B cell (primary cell): ENCODE data around the gene CPEB2. TPM values are rescaled to one million over a fixed set of nuclear protein-coding genes. Genes with fewer than 3 reads are reported as not detected.

Experiments
- ATAC-seq: fragments of 200-7000 bp; cut with Tn5 transposase; one replicate; pipeline ENCODE4 v1.10.0; 2021; ENCODE audit warnings: low read depth, mild to moderate bottlenecking, moderate number of reproducible peaks, moderate library complexity
- CTCF ChIA-PET: fragments of 350-600 bp; sonication (Branson Sonifier 250); formaldehyde crosslinking; loops from one replicate; lab custom pipeline; 2021; ENCODE audit warnings: antibody characterized with exemption, inconsistent platforms; lab: Charles Lee
- POLR2A ChIA-PET: fragments of 350-600 bp; sonication (Branson Sonifier 250); formaldehyde crosslinking; loops from one replicate; lab custom pipeline; 2021; ENCODE audit warnings: antibody characterized with exemption; lab: Charles Lee
- DNase-seq: peaks from one replicate; pipeline ENCODE4 v3.0.0; 2013
- H2AFZ ChIP-seq: 2 replicates; pipeline ENCODE4 v1.6.1; 2012; ENCODE audit warnings: mild to moderate bottlenecking, low read depth, low read length; ENCODE audit not compliant: insufficient read depth, poor library complexity, severe bottlenecking
- H3K27ac ChIP-seq, 2 donors: 1 replicate in 1 of 2; 2 replicates in 1 of 2; pipeline ENCODE4 v1.5.1; 2012 to 2013; ENCODE audit warnings: low read length in 2 of 2, mild to moderate bottlenecking in 2 of 2, moderate library complexity in 1 of 2
- H3K27me3 ChIP-seq, 4 experiments: fragments of 200-600 bp in 1 of 4; sonication (generic) in 1 of 4; replicated peaks in 1 of 4; 1 replicate in 2 of 4; 2 replicates in 2 of 4; pipeline versions ENCODE4 v1.6.1 to v1.7.0; 2013 to 2016; ENCODE audit warnings: low read length in 3 of 4, mild to moderate bottlenecking in 2 of 4, mixed read lengths in 1 of 4, moderate library complexity in 1 of 4; ENCODE audit not compliant: insufficient read depth in 4 of 4, control insufficient read depth in 3 of 4; ENCODE audit errors: control extremely low read depth in 1 of 4
- H3K36me3 ChIP-seq, 2 experiments: replicated peaks in 1 of 2; 1 replicate in 1 of 2; 2 replicates in 1 of 2; pipeline versions ENCODE4 v1.6.1 to v1.7.1; 2013; ENCODE audit warnings: low read length in 1 of 2; ENCODE audit not compliant: insufficient read depth in 2 of 2, control insufficient read depth in 1 of 2; ENCODE audit errors: control extremely low read depth in 1 of 2, extremely low read depth in 1 of 2
- H3K4me1 ChIP-seq, 2 donors: fragments of 200-600 bp in 1 of 2; sonication (generic) in 1 of 2; 1 replicate in 1 of 2; 2 replicates in 1 of 2; pipeline versions ENCODE4 v1.5.1 to v1.6.1; 2013 to 2017; ENCODE audit warnings: low read length in 2 of 2; ENCODE audit not compliant: control insufficient read depth in 2 of 2, insufficient read depth in 2 of 2
- H3K4me2 ChIP-seq: replicated peaks from 2 replicates; pipeline ENCODE3; 2012; ENCODE audit warnings: mild to moderate bottlenecking, low read depth, low read length; ENCODE audit not compliant: poor library complexity, severe bottlenecking
- H3K4me3 ChIP-seq, 5 experiments: fragments of 200-600 bp in 1 of 5; sonication (generic) in 1 of 5; 1 replicate in 3 of 5; 2 replicates in 2 of 5; pipeline versions ENCODE4 v1.5.1 to v1.7.0; 2011 to 2016; ENCODE audit warnings: low read length in 4 of 5, mild to moderate bottlenecking in 4 of 5, low read depth in 2 of 5, control low read depth in 1 of 5, moderate library complexity in 1 of 5; ENCODE audit not compliant: insufficient read depth in 1 of 5; ENCODE audit errors: control extremely low read depth in 1 of 5, extremely low read depth in 1 of 5
- H3K79me2 ChIP-seq: fragments of 200-600 bp; sonication (generic); one replicate; pipeline ENCODE4 v1.6.0; 2016; ENCODE audit warnings: low read length; ENCODE audit not compliant: control insufficient read depth, insufficient read depth
- H3K9ac ChIP-seq: fragments of 200-600 bp; sonication (generic); 2 replicates; pipeline ENCODE4 v1.6.1; 2017; ENCODE audit warnings: mild to moderate bottlenecking, low read length, moderate library complexity
- H3K9me3 ChIP-seq, 3 donors: one replicate each; pipeline versions ENCODE4 v1.6.1 to v1.7.1; 2013; ENCODE audit warnings: low read length in 2 of 3; ENCODE audit not compliant: control insufficient read depth in 2 of 3, insufficient read depth in 1 of 3; ENCODE audit errors: control extremely low read depth in 1 of 3
- H4K20me1 ChIP-seq: 2 replicates; pipeline ENCODE4 v1.6.0; 2012; ENCODE audit warnings: mild to moderate bottlenecking, low read length; ENCODE audit not compliant: insufficient read depth, control insufficient read depth, poor library complexity, severe bottlenecking
- H3K27ac Mint-ChIP-seq: one replicate; pipeline ENCODE4 v1.8.0; 2021; ENCODE audit warnings: mixed read lengths
- H3K27me3 Mint-ChIP-seq: one replicate; pipeline ENCODE4 v1.8.0; 2021; ENCODE audit warnings: mixed read lengths
- H3K4me1 Mint-ChIP-seq: one replicate; pipeline ENCODE4 v1.8.0; 2021; ENCODE audit warnings: mixed read lengths
- H3K4me3 Mint-ChIP-seq: one replicate; pipeline ENCODE4 v1.8.0; 2021; ENCODE audit warnings: mixed read lengths
- H3K9me3 Mint-ChIP-seq: one replicate; pipeline ENCODE4 v1.8.0; 2022; ENCODE audit warnings: mixed read lengths; ENCODE audit not compliant: insufficient read depth
- CTCF ChIP-seq: fragments of 200-600 bp; IDR thresholded peaks from one replicate; pipeline ENCODE4 v1.8.0; 2022; ENCODE audit warnings: antibody characterized with exemption, mild to moderate bottlenecking
- EZH2 ChIP-seq: IDR thresholded peaks from 2 replicates; pipeline ENCODE4 v1.6.1; 2012; ENCODE audit warnings: borderline replicate concordance, low read depth, mild to moderate bottlenecking, moderate library complexity, low read length; ENCODE audit not compliant: insufficient read depth, poor library complexity, severe bottlenecking
- WGBS: methylation state at CpG from one replicate; pipeline ENCODE4 v1.1.5; 2013; ENCODE audit warnings: missing lambda C conversion rate; ENCODE audit not compliant: insufficient coverage; 5-methylcytosine and 5-hydroxymethylcytosine counted together
- intact Hi-C: fragments of 100-400 bp; cut with micrococcal nuclease; formaldehyde crosslinking; loops from one replicate; pipeline ENCODE4 v1.10.0; 2022
- polyA plus RNA-seq: library from polyadenylated mRNA; depleted of rRNA; stranded (reverse); fragments of >200 nt; gene quantifications from 2 replicates; pipeline ENCODE4 v1.2.3, GENCODE V29; 2012
- total RNA-seq, 2 donors: library from RNA; stranded (reverse); fragments of 120-200 nt in 1 of 2; gene quantifications; 1 replicate in 1 of 2; 2 replicates in 1 of 2; pipeline versions ENCODE4 v1.2.3 to v1.2.4, GENCODE V29; 2013 to 2022

CPEB2 gene
- total and polyA plus RNA-seq, 2 donors (not counting 1 experiment from before 2014, with no cell fraction given) = 3.2 to 18.0 TPM

- H3K4me3 Mint-ChIP-seq = no peak overlapping the region
- CTCF ChIA-PET = no interaction called here
- no peak overlapping the region for H3K4me2 ChIP-seq
- H2AFZ ChIP-seq = no peak overlapping the region
- H3K27me3 Mint-ChIP-seq = peaks cover 22% of the 10 kb centered on the region
- intact Hi-C loops = no loop called here
- TF ChIP-seq EZH2 = no peak
- TF ChIP-seq CTCF = no peak
- no peaks in the 10 kb centered on the region for H3K4me1 Mint-ChIP-seq
- no peak overlapping the region for H3K4me3 ChIP-seq
- H3K36me3 ChIP-seq = no peaks in the 10 kb centered on the region
- 80% methylated on average over 3 of the region's 3 CpGs for WGBS
- H4K20me1 ChIP-seq = no peaks in the 10 kb centered on the region
- POLR2A ChIA-PET = no interaction called here
- H3K27ac ChIP-seq = no peak overlapping the region
- H3K9me3 ChIP-seq = peaks cover 0 to 2% (median 0%) of the 10 kb centered on the region in 3 donors
- H3K4me1 ChIP-seq = no peaks in the 10 kb centered on the region
- ATAC-seq (no peak), DNase-seq (no peak)
- H3K79me2 ChIP-seq = no peaks in the 10 kb centered on the region
- no peaks in the 10 kb centered on the region for H3K9me3 Mint-ChIP-seq
- no peak overlapping the region for H3K27ac Mint-ChIP-seq
- H3K27me3 ChIP-seq = peaks cover 0 to 15% (median 2%) of the 10 kb centered on the region in 4 experiments
- no peak overlapping the region for H3K9ac ChIP-seq
Observed at GRCh38 chr4:14967982-14968381, 34.3 kb upstream of the CPEB2 start.

- DNase-seq (no peak), ATAC-seq (no peak)
- Histone ChIP-seq H3K79me2 (no peaks in the 10 kb centered on the region), H3K27me3 (peaks cover 0 to 3% (median under 1%) of the 10 kb centered on the region in 4 experiments), H3K27ac (no peak overlapping the region), H3K36me3 (no peaks in the 10 kb centered on the region), H3K4me3 (no peak overlapping the region), H2AFZ (no peak overlapping the region), H3K4me1 (no peaks in the 10 kb centered on the region), H3K9ac (no peak overlapping the region), H3K4me2 (no peak overlapping the region), H4K20me1 (no peaks in the 10 kb centered on the region), H3K9me3 (peaks cover 0 to 2% (median 0%) of the 10 kb centered on the region in 3 donors)
- Mint-ChIP-seq H3K4me1 (no peaks in the 10 kb centered on the region), H3K4me3 (no peak overlapping the region), H3K27ac (no peak overlapping the region), H3K27me3 (peaks cover 21% of the 10 kb centered on the region), H3K9me3 (no peaks in the 10 kb centered on the region)
- intact Hi-C loops = no loop called here
- ChIA-PET CTCF (no interaction called here), POLR2A (no interaction called here)
- TF ChIP-seq EZH2 (no peak), CTCF (no peak)
Observed at GRCh38 chr4:14977830-14978229, 24.5 kb upstream of the CPEB2 start.
